ENCODE results near the gene TTC4.

The TTC4 gene

DNA sequence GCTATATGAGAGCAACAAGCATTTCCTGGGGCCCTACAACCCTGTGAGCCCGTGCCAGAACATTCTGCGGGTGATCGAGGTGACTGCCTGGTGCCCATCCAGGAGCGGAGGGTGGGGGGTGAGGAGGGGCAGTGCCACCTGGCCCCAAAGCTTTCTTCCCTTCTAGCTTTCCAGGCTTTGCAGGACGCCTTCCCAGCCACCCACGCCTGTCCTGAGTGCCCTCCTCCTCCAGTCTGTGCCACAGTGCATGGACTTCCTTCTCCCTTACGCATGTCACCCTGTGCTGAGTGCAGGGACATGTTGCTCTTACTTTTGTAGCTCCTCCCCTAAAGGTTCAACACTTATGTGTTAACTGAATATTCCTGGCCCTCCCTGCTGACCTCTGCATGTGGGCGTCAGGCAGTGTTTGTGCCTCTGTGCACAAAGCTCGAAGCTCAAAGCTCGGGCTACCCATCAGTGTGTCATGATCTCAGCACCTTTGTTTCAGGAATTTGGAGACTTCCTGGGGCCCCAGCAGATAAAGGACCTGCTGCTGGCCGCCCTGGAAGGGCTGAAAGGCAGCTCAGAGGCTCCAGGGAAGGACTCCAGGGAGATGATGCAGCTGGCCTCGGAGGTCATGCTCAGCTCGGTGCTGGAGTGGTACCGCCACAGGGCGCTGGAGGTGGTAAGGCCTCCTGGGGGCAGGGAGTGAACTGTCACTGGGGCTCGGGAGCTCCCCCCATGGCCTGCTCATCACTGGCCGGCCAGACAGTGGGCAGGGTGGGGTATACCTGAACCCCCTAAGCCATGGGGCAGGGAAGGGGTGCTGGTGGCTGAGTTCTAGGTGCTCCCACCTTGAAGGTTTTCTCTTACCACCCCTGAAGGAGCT lies 36.7 kb upstream of the TTC4 start:
- CTCF ChIA-PET = no interaction called here
- POLR2A ChIA-PET = no interaction called here
- no peak for TF ChIP-seq ELF4 (IDR thresholded peaks at IDR 0.05)
- TF ChIP-seq PKNOX1 (IDR thresholded peaks at IDR 0.05) = no peak
- no peak for TF ChIP-seq LEF1 (IDR thresholded peaks at IDR 0.05; ENCODE audit: borderline replicate concordance)
- no peak for TF ChIP-seq SP1 (IDR thresholded peaks at IDR 0.05)
- no peak for TF ChIP-seq ZNF384 (IDR thresholded peaks at IDR 0.05)
- TF ChIP-seq NFRKB (IDR thresholded peaks at IDR 0.05) = no peak
- TF ChIP-seq CTBP1 (IDR thresholded peaks at IDR 0.05; ENCODE audit: borderline replicate concordance) = no peak
- no peak for TF ChIP-seq FOXK2 (IDR thresholded peaks at IDR 0.05)
- no peak for TF ChIP-seq FOXM1 (IDR thresholded peaks at IDR 0.05; ENCODE audit: borderline replicate concordance)
- no peak for TF ChIP-seq BHLHE40 (IDR thresholded peaks at IDR 0.05; ENCODE audit: borderline replicate concordance)
- TF ChIP-seq HDGF (IDR thresholded peaks at IDR 0.05; ENCODE audit: borderline replicate concordance) = no peak
- TF ChIP-seq SUZ12 (IDR thresholded peaks at IDR 0.05) = no peak
- no peak for TF ChIP-seq FOXA1 (IDR thresholded peaks at IDR 0.05)
- no peak for DNase-seq (ENCODE audit: extremely low spot score)

- ChIA-PET CTCF (no interaction called here), POLR2A (no interaction called here)
- TF ChIP-seq L3MBTL2 (conservative IDR thresholded peaks at IDR 0.05) (no peak), TARDBP (IDR thresholded peaks at IDR 0.05) (no peak), FOXM1 (IDR thresholded peaks at IDR 0.05; ENCODE audit: borderline replicate concordance) (no peak), ARNT (IDR thresholded peaks at IDR 0.05) (no peak), NFRKB (IDR thresholded peaks at IDR 0.05) (no peak), ZNF384 (IDR thresholded peaks at IDR 0.05) (no peak), SUZ12 (IDR thresholded peaks at IDR 0.05) (no peak)
- DNase-seq (ENCODE audit: extremely low spot score) = no peak
These were observed 36.0 kb upstream of the TTC4 start for GRCh38 chr1:54679706-54680105.

- POLR2A ChIA-PET = no interaction called here
- TF ChIP-seq NFRKB (IDR thresholded peaks at IDR 0.05) (no peak), PKNOX1 (IDR thresholded peaks at IDR 0.05) (no peak)
- DNase-seq (ENCODE audit: extremely low spot score) = no peak
- CTCF ChIA-PET = interaction anchor here (1.5 kb wide), 1 partner anchor 8 kb away, joined by 5 read pairs; no protein-coding TSS in a partner anchor
These were observed 35.3 kb upstream of the TTC4 start for GRCh38 chr1:54680387-54680786.

DNA sequence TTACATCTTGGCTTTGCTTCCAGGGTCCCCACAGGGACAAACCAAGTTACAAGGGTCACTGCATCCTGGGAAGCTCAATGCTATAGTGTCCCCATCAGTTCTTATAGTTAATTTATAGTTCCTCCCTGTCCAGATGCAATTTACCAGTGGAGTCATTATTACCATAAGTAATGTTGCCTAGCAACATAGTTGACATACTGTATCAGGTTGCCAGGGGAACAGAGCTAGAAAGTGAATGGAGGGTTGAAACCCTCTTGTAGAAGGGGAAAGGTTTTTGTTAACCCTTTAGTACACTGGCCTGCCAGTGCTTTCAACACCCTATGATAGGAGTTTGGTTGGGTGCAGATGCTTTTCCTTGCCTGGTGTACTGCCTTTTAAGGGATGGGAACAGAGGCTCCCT lies 34.3 kb upstream of the TTC4 start:
- ChIA-PET CTCF (interaction anchor here (1.5 kb wide), 1 partner anchor 9 kb away, joined by 5 read pairs; no protein-coding TSS in a partner anchor), POLR2A (no interaction called here)
- no peak for DNase-seq (ENCODE audit: extremely low spot score)
- no peak for TF ChIP-seq BHLHE40 (IDR thresholded peaks at IDR 0.05; ENCODE audit: borderline replicate concordance)
- TF ChIP-seq PKNOX1 (IDR thresholded peaks at IDR 0.05) = peak; percentile 57

DNA sequence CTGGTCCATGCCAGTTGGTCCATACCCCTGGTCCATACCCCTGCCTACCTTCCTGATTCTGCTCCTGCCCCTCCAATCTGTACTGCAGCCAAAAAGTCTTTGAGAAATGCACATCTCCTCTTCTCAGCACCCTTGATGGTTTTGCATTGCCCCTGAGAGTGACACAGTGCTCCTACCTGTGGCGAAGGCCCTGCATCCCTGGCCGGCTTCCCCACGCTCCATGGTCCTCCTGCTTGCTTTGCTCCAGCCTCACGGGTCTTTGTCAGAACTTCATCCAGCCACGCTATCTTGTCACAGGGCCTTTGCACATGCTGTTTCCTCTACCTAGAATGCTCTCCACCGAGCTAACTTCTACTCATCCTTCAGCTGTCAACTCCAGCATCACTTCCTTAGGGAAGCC lies 32.2 kb upstream of the TTC4 start:
- ChIA-PET CTCF (no interaction called here), POLR2A (interaction anchor here (1.9 kb wide), 1 partner anchor 32 kb away, joined by 4 read pairs; the partner anchor contains the start of gene TTC4)
- TF ChIP-seq LEF1 (IDR thresholded peaks at IDR 0.05; ENCODE audit: borderline replicate concordance) (no peak), FOXK2 (IDR thresholded peaks at IDR 0.05) (no peak), SP1 (IDR thresholded peaks at IDR 0.05) (no peak)
- no peak for DNase-seq (ENCODE audit: extremely low spot score)

GRCh38 chr1:54685335-54685905 lies 30.2 kb upstream of the TTC4 start:
- no peak for DNase-seq (ENCODE audit: extremely low spot score)
- no peak for TF ChIP-seq PKNOX1 (IDR thresholded peaks at IDR 0.05)
- no peak for TF ChIP-seq ZNF384 (IDR thresholded peaks at IDR 0.05)
- TF ChIP-seq TARDBP (IDR thresholded peaks at IDR 0.05) = no peak
- no peak for TF ChIP-seq LEF1 (IDR thresholded peaks at IDR 0.05; ENCODE audit: borderline replicate concordance)
- no peak for TF ChIP-seq CTBP1 (IDR thresholded peaks at IDR 0.05; ENCODE audit: borderline replicate concordance)
- no peak for TF ChIP-seq FOXK2 (IDR thresholded peaks at IDR 0.05)
- TF ChIP-seq BHLHE40 (IDR thresholded peaks at IDR 0.05; ENCODE audit: borderline replicate concordance) = no peak
- TF ChIP-seq ELF4 (IDR thresholded peaks at IDR 0.05) = no peak
- no peak for TF ChIP-seq SUZ12 (IDR thresholded peaks at IDR 0.05)
- ChIA-PET POLR2A (no interaction called here), CTCF (interaction anchor here (0.8 kb wide), 1 partner anchor 13 kb away, joined by 3 read pairs; no protein-coding TSS in a partner anchor)
